GM10266 (cell line): ENCODE data around the gene KIF14.
"Not testable (repeated sequence)": the region's sequence is repeated elsewhere in the genome, so short reads cannot be mapped to it uniquely, and the experiment has no call there.

ENCODE experiments used
- DNase-seq: peaks from one replicate; pipeline ENCODE4 v3.0.0; 2012; ENCODE audit errors: extremely low spot score
- TF ChIP-seq, protein P1 (sequence below): IDR thresholded peaks from 2 replicates; pipeline ENCODE4 v1.5.1; 2012; ENCODE audit warnings: mild to moderate bottlenecking, low read depth; ENCODE audit not compliant: control insufficient read depth, insufficient read depth; ENCODE audit errors: missing control alignments

Gene KIF14

GRCh38 chr1:200526709-200527612 lies 93.6 kb downstream of the KIF14 start:
- TF ChIP-seq, protein P1, sequence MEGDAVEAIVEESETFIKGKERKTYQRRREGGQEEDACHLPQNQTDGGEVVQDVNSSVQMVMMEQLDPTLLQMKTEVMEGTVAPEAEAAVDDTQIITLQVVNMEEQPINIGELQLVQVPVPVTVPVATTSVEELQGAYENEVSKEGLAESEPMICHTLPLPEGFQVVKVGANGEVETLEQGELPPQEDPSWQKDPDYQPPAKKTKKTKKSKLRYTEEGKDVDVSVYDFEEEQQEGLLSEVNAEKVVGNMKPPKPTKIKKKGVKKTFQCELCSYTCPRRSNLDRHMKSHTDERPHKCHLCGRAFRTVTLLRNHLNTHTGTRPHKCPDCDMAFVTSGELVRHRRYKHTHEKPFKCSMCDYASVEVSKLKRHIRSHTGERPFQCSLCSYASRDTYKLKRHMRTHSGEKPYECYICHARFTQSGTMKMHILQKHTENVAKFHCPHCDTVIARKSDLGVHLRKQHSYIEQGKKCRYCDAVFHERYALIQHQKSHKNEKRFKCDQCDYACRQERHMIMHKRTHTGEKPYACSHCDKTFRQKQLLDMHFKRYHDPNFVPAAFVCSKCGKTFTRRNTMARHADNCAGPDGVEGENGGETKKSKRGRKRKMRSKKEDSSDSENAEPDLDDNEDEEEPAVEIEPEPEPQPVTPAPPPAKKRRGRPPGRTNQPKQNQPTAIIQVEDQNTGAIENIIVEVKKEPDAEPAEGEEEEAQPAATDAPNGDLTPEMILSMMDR: no peak

DNA sequence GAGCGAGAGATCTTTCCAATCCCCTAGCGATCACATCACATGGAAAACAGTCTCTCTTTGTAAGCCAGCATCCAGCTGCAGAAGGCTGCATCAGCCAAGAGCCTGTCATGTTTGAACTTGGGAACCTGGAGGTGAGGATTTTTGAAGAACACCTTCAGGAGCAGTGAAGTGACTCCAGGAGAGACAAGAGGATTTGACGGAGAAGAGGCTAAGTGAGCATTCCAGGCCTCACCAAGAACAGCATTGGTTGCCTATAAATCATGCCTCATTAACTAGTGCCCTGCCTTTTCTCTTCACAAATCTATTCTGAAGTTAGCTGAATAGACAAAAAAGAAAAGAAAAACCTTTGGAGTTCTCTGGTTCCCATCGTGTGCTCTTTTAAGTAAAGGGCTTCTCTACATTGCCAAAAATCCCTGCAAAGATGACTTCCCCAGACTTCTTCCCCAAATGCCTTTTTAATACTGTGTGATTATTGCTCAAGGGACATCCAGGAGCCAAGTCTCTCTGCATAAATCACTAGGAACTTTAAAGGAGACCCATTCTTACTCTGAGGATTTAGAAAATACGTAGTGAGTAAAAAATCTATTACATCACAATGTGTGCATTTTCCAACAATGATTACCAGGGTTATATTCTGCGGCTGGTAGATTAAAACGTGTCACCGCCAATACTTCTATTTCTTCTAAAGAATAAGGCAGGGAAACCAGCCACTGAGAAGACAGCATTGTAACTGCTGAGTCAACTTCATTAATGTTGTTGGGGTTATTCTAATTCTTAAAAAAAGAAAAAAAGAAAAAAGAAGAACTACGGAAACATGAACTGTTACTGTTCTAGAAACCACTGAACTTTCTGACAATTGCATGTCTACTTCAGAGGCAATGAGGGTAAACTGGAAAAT lies 95.2 kb downstream of the KIF14 start:
- DNase-seq: no peak
- TF ChIP-seq, protein P1: no peak

More at GRCh38 chr1:200526709-200527612, 93.6 kb downstream of the KIF14 start:
- DNase-seq: no peak

- DNase-seq: not testable (repeated sequence)
Observed at GRCh38 chr1:200524551-200524950, 96.0 kb downstream of the KIF14 start.

- no peak for DNase-seq
Observed at GRCh38 chr1:200524092-200524491, 96.5 kb downstream of the KIF14 start.

DNA sequence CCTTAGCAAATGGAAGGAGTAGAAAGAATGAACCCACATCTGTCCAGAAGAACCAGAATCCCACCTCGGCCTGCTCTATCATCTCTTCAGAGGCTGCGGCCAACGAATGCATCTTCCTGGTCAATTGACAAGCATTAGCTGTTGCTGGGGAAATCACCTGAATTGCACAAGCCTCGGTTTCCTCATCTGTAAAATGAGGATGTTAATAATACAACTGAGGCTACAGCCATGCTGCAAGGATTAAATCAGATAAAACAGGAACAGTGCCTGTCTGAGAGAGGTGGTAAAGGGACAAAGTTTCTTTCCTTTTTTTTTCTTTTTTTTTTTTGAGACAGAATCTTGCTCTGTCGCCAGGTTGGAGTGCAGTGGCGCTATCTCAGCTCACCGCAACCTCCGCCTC lies 99.8 kb downstream of the KIF14 start:
- TF ChIP-seq, protein P1: no peak
- no peak for DNase-seq

More at GRCh38 chr1:200524092-200524491, 96.5 kb downstream of the KIF14 start:
- TF ChIP-seq, protein P1: no peak

DNA sequence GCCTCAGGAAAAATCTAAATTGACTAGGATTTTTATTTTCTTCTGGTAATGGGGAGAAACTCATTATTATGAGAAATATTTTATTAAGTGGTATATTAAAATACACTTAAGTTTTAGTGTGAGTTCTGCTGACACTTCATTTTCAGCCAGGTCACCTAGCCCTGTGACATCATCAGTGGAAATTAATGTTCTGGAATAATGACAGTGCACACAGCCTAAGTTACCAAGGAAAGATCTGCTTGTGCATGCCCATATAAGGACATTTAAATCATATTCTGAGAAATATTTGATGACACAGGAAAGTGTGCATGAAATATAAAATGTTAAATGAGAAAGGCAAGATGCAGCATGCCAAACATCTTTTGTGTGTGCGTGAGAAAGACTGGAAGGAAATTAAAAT lies 102.0 kb downstream of the KIF14 start:
- TF ChIP-seq, protein P1: no peak

DNA sequence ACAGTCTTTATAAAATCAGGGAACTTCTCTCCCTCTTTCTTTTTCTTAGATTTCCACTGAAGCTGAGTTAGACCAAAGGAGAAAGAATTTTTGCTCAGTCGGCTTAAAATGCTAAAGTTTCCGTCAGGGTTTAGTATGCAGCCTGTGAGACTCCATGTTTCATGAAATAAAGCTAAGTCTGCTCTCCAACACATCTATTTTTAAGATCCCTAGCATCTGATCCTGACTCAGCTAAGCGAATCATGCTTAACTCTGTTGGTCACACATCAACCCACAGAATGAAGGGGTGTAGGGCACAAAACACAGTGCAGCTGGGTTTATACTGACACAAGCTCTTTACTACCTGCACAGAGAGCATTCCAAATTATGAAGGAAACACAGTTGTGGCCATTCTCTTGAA lies 108.4 kb downstream of the KIF14 start:
- DNase-seq: no peak
- TF ChIP-seq, protein P1: no peak

More for the DNA sequence above, 102.0 kb downstream of the KIF14 start:
- no peak for DNase-seq
